Gastroesophageal sphincter (tissue), 3 donors: Measurements from ENCODE around the gene COQ10A.

ENCODE experiments used
- EP300 ChIP-seq: sonication (generic); formaldehyde crosslinking; IDR thresholded peaks from one replicate; pipeline ENCODE4 v1.6.1; 2017; ENCODE audit warnings: antibody characterized with exemption, mild to moderate bottlenecking
- POLR2A ChIP-seq, 2 donors: fragments of 450-650 bp; IDR thresholded peaks; one replicate each; pipeline ENCODE4 v1.6.1; 2017; ENCODE audit warnings: antibody characterized with exemption in 2 of 2, mild to moderate bottlenecking in 2 of 2, moderate library complexity in 1 of 2
- POLR2AphosphoS5 ChIP-seq: sonication (generic); formaldehyde crosslinking; IDR thresholded peaks from one replicate; pipeline ENCODE4 v1.6.1; 2017; ENCODE audit warnings: antibody characterized with exemption
- TF ChIP-seq, protein P1 (sequence below), 4 experiments: fragments of 200-600 bp in 2 of 4; fragments of 450-650 bp in 2 of 4; sonication (generic) in 1 of 4; IDR thresholded peaks; one replicate each; pipeline ENCODE4 v1.5.1; 2017 to 2019; ENCODE audit warnings: antibody characterized with exemption in 4 of 4, mild to moderate bottlenecking in 2 of 4, moderate library complexity in 2 of 4

DNA sequence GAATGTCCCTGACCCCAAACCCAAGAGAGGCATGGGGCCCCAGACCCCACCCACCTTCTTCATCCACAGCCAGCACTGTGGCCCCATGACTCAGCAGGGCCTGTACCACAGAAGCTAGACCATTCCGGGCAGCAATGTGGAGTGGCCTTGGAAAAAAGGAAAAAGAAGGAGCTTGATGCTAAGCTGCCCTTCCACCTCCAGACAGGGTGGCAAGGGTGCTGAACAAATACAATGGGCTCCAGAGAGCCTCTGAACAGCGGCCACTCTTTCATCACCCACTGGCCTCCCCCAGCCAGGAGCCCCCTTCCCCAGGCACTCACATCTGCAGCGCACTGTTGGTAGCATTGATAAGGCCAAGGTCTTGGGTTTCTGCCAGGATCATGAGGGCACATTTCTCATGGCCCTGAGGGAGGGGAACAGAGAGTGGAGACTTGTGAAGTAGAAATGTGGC lies 23.0 kb upstream of the COQ10A start:
- TF ChIP-seq, protein P1, sequence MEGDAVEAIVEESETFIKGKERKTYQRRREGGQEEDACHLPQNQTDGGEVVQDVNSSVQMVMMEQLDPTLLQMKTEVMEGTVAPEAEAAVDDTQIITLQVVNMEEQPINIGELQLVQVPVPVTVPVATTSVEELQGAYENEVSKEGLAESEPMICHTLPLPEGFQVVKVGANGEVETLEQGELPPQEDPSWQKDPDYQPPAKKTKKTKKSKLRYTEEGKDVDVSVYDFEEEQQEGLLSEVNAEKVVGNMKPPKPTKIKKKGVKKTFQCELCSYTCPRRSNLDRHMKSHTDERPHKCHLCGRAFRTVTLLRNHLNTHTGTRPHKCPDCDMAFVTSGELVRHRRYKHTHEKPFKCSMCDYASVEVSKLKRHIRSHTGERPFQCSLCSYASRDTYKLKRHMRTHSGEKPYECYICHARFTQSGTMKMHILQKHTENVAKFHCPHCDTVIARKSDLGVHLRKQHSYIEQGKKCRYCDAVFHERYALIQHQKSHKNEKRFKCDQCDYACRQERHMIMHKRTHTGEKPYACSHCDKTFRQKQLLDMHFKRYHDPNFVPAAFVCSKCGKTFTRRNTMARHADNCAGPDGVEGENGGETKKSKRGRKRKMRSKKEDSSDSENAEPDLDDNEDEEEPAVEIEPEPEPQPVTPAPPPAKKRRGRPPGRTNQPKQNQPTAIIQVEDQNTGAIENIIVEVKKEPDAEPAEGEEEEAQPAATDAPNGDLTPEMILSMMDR (IDR thresholded peaks at IDR 0.05): no peak
- TF ChIP-seq POLR2AphosphoS5 (no peak), POLR2A (IDR thresholded peaks at IDR 0.05) (no peak), EP300 (no peak)
